ENCODE results near the gene LRMDA. TPM values are rescaled to one million over a fixed set of nuclear protein-coding genes. Genes with fewer than 3 reads are reported as not detected.

Gene LRMDA
- total and polyA plus RNA-seq, 12 donors, result 30.7 to 132 (median 78.1) TPM

DNA sequence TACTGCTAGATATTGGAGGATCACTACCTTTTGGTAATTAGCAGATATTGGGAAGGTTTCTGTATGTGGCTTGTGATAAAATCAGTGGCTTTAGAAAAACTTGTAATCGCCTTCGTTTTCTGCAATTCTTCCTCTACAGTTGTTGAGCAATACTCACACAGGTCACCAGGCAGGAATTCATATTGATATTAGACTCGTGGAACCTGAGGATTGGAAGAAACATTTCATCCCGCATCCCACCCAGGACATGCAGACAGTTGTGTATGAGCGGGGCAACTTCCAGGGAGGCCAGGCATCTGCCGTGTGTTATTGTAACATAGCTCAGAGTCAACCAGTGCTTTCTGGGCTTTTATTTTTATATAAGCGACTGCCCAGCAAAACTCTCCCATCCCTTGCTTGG, 821.3 kb downstream of the LRMDA start:
- peak overlapping the region in 2 of 5 donors; percentile 62 to 84 for H3K27ac ChIP-seq
- WGBS, 4 donors, result 73 to 80% (median 78%) methylated on average over 7 of the region's 7 CpGs
- DNase-seq, result no peak
- H3K36me3 ChIP-seq (replicated peaks in 1 of 2), result no peaks in the 10 kb centered on the region
- intact Hi-C loops (cut with DNase I), result no loop called here
- H3K27me3 ChIP-seq, result no peaks in the 10 kb centered on the region
- TF ChIP-seq POLR2A (IDR thresholded peaks at IDR 0.05), result no peak
- TF ChIP-seq, protein P1, sequence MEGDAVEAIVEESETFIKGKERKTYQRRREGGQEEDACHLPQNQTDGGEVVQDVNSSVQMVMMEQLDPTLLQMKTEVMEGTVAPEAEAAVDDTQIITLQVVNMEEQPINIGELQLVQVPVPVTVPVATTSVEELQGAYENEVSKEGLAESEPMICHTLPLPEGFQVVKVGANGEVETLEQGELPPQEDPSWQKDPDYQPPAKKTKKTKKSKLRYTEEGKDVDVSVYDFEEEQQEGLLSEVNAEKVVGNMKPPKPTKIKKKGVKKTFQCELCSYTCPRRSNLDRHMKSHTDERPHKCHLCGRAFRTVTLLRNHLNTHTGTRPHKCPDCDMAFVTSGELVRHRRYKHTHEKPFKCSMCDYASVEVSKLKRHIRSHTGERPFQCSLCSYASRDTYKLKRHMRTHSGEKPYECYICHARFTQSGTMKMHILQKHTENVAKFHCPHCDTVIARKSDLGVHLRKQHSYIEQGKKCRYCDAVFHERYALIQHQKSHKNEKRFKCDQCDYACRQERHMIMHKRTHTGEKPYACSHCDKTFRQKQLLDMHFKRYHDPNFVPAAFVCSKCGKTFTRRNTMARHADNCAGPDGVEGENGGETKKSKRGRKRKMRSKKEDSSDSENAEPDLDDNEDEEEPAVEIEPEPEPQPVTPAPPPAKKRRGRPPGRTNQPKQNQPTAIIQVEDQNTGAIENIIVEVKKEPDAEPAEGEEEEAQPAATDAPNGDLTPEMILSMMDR (IDR thresholded peaks at IDR 0.05), result no peak
- no peaks in the 10 kb centered on the region for H3K9me3 ChIP-seq (replicated peaks in 1 of 3)
- H3K4me3 ChIP-seq, result no peak overlapping the region
- peaks cover 7 to 30% of the 10 kb centered on the region in 2 donors for H3K4me1 ChIP-seq (replicated peaks in 1 of 2)

DNA sequence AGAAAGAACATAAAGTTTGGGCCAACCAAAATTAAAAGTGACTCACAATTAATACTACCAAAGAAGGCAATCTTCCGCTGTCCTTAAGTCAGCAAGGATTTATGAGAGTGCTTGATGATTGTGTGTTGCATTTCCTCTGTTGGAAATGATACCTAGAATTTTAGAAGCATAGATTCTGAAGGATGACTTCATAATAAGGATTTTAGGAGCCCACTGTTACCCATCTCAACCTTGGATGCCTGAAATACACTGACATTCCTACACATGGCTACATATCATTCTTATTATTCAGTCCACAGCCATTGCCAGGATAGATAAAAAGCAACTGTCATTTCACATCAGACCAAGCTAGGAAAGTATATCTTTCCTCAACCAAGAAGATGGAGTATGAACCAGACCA, 823.8 kb downstream of the LRMDA start:
- Histone ChIP-seq H3K27ac (no peak overlapping the region), H3K27me3 (no peaks in the 10 kb centered on the region), H3K9me3 (replicated peaks in 1 of 3) (peaks cover 0 to 7% (median 6%) of the 10 kb centered on the region in 3 donors), H3K4me1 (replicated peaks in 1 of 2) (peaks cover 7 to 30% of the 10 kb centered on the region in 2 donors), H3K4me3 (no peak overlapping the region), H3K36me3 (replicated peaks in 1 of 2) (no peaks in the 10 kb centered on the region)
- intact Hi-C loops (cut with DNase I), result no loop called here
- 54 to 72% (median 56%) methylated on average over 1 of the region's 1 CpG for WGBS, 4 donors
- no peak for DNase-seq
- TF ChIP-seq POLR2A (IDR thresholded peaks at IDR 0.05), result no peak
- TF ChIP-seq, protein P1 (IDR thresholded peaks at IDR 0.05), result no peak

DNA sequence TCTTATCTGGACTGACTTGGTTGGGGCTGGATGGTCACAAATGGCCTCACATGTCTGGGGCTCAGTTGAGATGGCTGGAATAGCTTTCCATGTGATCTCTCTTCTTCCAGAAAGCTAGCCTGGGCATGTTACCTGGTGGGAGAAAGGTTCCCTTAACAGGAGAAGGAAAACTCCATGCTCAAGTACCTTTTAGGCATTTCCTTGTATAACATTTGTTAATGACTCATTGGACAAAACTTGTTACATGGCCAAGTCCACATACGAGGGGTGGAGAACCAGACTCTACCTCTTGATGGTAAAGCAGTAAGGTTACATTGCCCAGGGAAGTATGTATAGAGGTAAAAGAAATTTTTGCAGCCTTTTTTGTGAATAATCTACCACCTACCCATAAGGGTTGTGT, 826.4 kb downstream of the LRMDA start:
- peaks cover 0 to 11% (median 7%) of the 10 kb centered on the region in 3 donors for H3K9me3 ChIP-seq (replicated peaks in 1 of 3)
- no peak for DNase-seq
- H3K4me3 ChIP-seq, result no peak overlapping the region
- H3K4me1 ChIP-seq (replicated peaks in 1 of 2), result peaks cover 0 to 14% of the 10 kb centered on the region in 2 donors
- no peaks in the 10 kb centered on the region for H3K36me3 ChIP-seq (replicated peaks in 1 of 2)
- H3K27me3 ChIP-seq, result no peaks in the 10 kb centered on the region
- whole genome bisulfite sequencing, 4 donors, result 64 to 88% (median 81%) methylated on average over 1 of the region's 1 CpG
- intact Hi-C loops (cut with DNase I), result no loop called here
- TF ChIP-seq POLR2A (IDR thresholded peaks at IDR 0.05), result no peak
- TF ChIP-seq, protein P1 (IDR thresholded peaks at IDR 0.05), result no peak
- no peak overlapping the region for H3K27ac ChIP-seq

DNA sequence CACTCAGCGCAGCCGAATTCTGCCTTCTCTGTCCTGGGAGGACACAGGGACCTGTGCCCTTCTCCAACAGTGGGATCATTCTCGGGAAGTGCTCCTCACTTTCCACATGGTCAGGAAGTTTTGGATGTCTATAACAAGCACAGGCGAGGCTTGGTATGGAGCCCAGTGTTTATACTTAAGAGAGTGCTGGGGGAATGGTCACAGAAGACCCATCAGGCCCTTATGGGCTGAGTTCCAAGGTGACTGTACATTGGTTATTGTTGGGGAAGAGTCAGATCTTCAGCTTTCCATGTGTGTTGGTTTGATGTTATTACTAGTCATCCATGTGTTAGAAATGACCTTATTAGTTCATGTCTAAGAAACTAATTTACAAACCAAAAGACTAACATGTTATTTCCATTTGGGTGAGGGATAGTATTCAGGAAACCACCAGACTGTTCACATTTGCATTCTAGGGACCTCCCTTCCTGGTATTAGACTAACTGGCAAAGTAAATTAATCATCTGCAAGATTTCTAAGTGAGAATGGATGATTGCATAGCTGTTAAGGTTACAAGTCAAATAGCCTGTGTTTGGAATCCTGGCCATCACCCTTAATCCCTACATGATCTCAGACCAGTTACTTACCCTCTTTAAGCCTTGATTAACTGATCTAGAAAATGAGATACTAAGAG, 834.2 kb downstream of the LRMDA start:
- Histone ChIP-seq H3K27me3 (no peaks in the 10 kb centered on the region), H3K27ac (no peak overlapping the region), H3K36me3 (replicated peaks in 1 of 2) (no peaks in the 10 kb centered on the region), H3K9me3 (replicated peaks in 1 of 3) (peaks cover 0 to 1% (median 0%) of the 10 kb centered on the region in 3 donors), H3K4me1 (replicated peaks in 1 of 2) (no peaks in the 10 kb centered on the region), H3K4me3 (no peak overlapping the region)
- TF ChIP-seq, protein P1 (IDR thresholded peaks at IDR 0.05), result no peak
- no peak for TF ChIP-seq POLR2A (IDR thresholded peaks at IDR 0.05)
- 69 to 75% (median 72%) methylated on average over 4 of the region's 4 CpGs for WGBS, 4 donors
- intact Hi-C loops (cut with DNase I), result no loop called here
- DNase-seq, result no peak

Data from adrenal gland (tissue), 12 donors.